ENCODE data around the gene S100A7.
A peak's percentile ranks its signal among the peaks of the same experiment; 100 is the strongest.

S100A7 gene

DNA sequence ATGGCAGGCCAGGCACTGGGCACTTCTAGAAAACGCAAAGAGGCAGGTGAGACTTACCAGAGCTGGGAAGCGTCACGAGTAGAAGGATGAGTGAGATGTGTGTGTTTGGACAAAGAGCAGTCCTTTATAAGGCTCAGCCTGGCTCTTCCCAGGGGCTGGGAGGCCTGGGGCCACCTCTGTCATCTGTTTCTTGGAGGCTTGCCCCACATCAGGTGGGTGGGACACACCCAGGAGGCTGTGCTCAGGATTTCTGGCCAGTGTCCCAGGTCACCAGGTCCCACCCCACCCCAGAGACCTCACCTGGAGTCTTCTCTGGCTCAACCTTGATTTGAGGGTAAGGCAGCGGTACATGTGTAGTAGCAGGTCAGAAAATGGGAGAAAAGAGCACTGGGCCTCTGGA is at the start of gene S100A7:
S100A7 (minus strand) TSS at position 101 of the 400 bp plus-strand sequence. CDS start 1,638 bp downstream, outside the sequence.
- DNase-seq (ENCODE audit: low spot score) (no peak), FAIRE-seq (no peak)

DNA sequence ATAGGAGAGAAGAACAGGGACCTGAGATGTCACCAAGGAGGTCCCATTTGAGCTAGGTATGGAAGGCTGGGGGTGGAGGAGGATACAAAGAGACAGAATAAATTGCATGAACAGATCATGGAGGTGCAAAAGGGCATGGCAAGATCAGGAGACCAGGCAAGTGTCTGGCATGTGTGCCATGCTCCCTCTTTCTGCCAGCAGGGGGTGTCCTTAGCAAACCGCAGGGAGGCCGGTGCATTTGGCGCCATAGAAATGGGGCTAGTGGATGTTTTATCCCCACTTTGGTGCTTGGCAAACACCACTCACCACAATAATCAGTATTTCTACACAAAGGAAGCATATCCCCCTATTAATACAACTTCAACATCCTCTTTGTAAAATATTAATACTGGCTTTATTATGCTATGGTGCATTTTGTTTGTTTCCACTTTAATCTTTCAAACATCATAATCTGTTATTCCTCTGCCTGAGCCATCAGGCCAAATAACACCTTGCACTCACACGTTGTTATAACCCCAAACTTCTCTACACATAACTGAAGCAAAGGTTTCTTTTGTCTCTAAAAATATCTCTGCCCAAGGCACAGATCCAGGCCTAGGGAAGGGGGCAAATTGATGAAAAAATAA is 49.4 kb upstream of the S100A7 start:
- peak; percentile 74 for DNase-seq (ENCODE audit: low spot score)
- FAIRE-seq: no peak

DNA sequence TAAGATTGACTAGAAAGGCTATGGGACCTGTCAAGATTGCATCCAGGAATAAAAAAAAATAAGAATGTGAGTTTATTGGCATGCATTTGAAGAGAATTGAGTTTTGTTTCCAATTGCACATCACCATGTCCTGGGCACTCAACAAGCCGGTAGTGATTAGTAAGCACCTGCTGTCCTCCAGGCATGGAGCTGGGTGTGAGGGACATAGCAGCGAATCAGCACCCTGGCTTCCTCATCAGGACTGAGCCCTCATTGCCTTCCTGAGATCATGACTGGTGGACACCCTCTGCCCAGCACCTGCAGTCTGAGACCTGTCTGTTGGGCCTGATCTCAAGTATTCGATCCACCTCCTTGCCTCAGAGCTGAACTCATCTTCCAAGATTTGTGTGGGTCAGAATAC is 48.6 kb upstream of the S100A7 start:
- FAIRE-seq: no peak
- DNase-seq (ENCODE audit: low spot score): no peak

DNA sequence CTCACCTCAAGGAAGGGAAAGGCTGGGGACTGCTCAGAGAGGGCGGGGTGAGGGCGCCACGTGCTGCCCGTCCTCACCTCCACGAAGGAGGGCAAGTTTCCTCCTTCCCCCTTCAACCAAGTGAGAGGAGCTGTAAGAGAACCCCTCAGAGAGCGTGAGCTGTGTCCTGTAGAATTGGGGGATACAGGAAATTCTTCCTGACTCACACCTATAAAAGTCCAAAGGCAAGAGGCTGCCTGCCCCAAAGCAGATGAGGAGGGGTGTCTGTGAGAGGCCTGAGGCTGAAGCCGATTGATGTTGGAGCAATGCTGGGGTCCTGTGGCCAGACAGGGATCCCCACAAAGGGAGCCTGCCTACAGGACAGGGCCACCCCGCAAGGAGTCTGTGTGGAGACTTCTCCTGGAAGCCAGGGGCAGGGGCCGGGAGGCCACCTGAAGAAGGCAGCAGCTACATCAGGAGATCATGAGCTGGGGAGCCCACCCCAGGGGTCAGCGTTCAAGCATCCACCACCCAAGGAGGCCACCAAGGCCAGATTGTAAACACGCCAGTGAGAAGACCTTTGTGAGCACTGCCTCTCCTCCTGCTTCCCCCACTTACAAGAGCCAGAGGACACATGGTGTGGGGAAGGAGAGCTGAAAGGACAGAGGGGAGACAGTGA is 47.6 kb upstream of the S100A7 start:
- DNase-seq (ENCODE audit: low spot score): no peak
- FAIRE-seq: no peak

DNA sequence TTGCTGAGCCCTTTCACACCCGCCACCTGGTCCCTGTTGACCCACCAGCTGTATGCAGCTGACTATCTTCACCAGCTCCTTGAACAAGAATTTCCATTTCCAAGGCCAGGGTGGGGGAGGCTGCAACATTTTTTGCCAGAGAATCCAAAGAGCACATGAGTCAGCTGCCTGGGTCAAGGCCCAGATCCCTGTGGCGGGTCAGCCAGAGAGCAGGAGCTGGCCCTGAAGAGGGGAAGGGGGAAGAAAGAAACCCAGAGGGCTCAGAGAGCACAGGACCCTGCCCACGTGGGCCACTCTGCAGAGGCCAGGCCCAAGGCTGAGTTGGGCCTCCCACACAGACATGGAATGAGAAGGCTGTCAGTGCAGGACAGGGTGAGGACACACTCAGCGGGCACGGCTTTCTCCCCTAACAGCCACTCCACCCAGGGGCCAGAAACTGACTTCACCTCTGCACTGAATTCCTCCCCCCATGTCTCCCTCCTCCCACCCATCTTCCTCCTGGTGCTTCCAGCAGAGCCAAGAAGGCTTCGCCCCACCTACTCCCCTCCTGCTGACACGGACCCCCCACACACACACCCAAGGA is 46.5 kb upstream of the S100A7 start:
- DNase-seq (ENCODE audit: low spot score) (peak; percentile 84), FAIRE-seq (no peak)

DNA sequence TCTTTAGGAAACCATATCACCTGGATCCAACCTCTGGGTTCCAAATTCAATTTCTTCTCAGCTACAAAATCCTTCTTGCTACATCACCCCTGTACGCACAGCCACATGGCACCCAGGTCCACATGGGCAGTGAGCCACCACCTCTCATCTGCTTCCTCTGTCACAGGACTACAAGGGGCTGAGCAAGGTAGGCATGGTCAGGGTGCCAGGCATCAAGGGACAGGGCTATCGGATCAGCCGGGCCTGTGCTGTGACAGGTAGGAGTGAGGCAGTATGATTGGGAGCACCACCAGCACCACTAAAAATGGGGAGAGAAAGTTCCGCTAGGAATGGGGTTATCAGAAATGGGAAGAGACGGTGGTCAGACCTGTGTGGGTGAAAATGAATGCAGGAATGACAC is 45.9 kb upstream of the S100A7 start:
- DNase-seq (ENCODE audit: low spot score) (no peak), FAIRE-seq (no peak)

DNA sequence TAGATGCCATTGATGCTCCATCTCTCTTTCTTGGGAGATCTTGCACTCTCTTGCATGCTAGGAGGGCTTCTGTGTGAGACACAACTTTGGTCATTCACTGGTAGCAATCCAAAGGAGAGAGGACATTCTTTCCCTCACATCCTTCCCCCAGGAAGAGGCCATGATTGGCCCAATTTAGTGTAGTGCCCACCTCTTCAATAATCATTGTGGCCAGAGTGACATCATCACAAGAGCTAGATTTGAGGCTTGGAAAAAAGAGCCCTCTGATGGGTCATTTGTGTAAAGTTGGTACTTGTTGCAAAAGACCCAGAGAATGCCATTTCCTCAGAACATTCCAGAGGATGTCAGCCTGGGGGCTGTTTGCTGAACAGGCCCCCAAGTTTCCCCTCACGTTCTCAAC is 45.1 kb upstream of the S100A7 start:
- DNase-seq (ENCODE audit: low spot score) (no peak), FAIRE-seq (no peak)

DNA sequence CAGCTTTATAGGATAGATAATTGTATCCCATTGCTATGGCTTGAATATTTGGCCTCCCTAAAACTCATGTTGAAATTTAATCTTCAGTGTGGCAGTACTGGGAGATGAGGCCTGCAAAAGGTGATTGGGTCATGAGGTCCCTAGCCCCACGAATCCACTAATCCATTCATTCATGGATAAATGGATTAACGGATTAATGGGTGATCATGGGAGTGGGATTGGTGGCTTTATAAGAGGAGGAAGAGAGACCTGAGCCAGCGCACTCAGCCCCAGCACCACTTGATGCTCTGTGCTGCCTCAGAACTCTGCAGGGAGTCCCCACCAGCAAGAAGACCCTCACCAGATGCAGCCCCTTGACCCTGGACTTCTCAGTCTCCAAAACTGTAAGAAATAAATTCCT is 43.3 kb upstream of the S100A7 start:
- DNase-seq (ENCODE audit: low spot score) (no peak), FAIRE-seq (no peak)

DNA sequence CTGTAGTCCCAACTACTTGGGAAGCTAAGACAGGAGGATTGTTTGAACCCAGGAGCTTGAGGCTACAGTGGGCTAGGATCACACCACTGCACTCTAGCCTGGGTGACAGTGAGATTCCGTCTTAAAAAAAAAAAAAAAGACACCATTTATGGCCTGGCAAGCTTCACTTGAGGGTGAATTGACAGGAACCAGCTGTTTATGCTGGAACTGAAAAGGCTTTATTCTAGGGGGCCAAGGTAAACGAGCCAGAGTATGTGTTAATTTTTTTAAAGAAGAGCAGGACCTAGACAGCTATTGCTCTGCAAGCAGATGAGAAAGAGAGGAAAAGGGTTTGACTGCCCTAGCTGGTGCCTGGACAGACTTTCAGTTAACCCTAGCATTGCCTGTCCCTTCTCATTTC is 38.3 kb upstream of the S100A7 start:
- DNase-seq (ENCODE audit: low spot score): no peak
- no peak for FAIRE-seq

DNA sequence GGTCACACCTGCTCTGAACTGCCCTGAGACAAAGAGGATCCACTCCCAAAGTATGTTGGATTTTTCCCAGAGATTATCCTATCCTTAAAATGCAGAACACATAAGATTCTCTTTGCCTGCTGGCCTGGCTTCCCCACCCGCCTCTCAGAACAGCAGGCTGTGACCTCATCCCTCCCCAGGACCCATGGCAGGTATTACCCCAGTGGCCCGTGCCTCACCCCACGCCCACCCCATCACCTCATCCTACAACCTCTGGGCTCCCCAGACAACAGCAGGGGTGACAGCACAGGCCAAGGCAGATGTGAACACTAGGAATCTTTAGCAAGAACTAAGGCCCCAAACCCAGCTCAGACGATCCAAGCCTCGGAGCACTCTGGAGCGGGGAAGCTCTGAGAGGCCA is 35.1 kb upstream of the S100A7 start:
- DNase-seq (ENCODE audit: low spot score) (no peak), FAIRE-seq (no peak)

DNA sequence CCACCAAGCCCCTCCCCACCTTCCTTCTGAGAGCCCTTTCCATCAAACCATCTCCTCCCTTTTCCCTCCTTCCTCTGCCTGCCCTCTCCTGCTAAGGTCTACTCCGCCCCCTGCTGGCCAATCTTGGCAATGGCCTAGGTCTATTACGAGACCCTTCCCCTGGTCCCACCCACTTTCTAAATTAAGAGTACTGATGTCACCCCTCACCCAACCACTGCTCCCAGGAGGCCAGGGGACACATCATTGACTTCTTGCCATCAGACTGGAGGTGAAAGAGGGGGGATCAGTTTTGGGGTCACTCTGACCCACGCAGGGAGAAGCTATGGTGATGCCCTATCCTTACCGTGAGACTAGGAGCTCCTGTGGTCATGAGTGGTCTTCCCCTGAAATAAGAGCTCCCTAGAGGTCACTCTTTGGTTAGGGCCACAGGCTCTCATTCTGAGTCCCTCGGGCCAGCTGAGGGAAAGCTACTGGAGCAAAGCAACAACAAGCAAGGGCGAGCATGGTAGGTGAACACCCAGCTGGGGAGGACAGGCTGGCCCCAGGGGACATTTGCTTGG is 34.6 kb upstream of the S100A7 start:
- DNase-seq (ENCODE audit: low spot score) (peak; percentile 61), FAIRE-seq (peak; percentile 20)

DNA sequence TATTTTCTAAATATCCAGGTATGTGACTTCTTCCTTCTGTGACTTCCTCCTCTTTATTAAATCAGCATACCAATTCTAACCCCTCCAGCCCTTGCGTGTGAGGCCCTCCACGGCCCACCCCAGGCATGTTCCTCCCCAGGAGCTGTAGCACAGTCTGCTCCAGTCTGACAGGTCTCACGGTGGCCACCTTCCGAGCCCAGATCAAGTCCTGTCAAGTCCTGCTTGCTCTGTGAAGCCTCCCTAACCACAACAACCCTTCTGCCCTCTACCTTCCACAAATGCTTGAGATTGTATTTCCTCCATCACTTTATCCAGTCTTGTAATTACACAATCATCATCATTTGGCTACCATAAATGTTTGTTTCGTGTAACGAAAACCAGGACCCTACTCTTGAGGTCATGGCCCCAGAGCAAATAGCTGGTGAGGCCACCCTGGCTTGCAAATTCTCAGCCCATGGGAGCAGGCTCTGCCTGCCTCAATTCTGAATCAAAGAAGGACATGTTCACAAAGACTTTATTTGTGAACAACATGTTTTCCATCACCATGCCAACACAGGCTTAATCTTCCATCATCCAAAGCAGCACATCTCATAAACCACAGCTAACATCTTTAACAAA is 33.0 kb upstream of the S100A7 start:
- DNase-seq (ENCODE audit: low spot score): no peak
- FAIRE-seq: no peak

DNA sequence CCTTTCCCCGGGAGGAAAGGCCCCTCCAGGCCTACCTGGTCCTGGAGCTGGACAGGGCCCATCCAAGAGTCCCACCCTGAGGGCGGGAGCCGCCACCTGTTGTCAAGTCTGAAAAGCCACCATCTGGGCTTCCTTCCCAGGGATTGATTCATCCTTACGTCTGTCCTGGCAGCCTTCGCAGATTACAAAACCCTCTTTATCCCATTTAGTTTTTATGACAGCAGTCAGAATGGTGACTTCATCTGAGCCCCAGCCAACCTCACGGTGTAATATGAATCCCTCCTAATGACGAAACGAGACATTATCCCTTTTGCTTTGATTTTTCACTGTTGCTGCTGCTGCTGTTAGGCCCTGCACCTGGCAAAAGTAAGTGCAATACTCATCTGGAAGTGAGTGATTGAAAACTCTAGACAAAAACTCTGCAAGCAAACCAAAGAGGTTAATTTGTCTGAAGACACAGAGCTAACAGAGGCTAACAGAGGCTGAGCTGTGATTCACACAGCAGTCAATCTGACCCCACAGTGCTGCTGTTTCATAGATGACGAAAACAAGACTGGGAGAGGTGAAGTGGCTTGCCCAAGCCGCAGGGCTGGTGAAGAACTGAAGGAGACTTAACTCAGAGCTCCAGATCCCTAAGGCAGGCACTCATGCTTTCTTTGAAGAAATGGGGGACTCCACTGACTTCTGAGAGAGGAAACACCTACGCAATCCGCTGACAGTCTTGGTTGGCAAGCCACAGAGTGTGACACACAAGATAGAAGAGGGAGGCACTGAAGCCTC is 30.0 kb upstream of the S100A7 start:
- FAIRE-seq (no peak), DNase-seq (ENCODE audit: low spot score) (peak; percentile 83)

DNA sequence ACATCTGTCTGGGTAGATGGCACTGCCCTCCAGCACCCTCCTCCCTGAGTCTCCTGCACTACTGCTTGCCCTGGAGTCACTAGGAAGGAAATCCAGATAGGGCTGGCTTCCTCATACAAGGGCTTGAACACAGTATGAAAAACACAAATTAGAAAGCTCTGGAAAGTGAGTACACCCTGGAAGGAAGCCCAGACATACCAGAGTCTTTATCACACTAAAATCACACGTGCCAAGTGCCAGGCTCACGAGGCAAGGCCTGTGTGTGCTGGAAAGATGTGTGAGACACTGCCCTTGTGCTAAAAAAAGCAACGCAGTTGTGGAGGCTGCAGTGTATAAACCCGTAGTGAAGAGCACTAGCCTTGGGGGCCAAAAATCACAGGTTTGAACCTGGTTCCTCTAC is 28.3 kb upstream of the S100A7 start:
- DNase-seq (ENCODE audit: low spot score): no peak
- FAIRE-seq: no peak

DNA sequence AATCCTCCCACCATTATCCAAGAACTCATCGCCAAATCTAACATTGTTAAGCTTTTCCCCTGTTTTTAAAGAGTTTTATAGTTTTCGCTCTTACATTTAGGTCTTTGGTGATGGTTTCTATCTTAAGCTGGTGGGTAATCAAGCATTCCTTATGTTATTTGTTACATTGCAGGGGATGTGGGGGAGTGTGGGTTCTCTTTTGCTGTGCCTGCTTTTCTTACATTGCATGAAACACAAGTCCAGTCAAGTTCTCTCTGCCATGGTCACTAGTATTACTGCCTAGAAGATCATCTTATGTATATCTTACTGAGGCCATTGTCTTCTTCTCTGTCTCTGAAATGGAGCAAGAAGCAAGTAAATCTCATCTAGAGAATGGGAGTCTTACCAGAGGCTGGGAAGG is 27.3 kb upstream of the S100A7 start:
- FAIRE-seq: no peak
- DNase-seq (ENCODE audit: low spot score): no peak

DNA sequence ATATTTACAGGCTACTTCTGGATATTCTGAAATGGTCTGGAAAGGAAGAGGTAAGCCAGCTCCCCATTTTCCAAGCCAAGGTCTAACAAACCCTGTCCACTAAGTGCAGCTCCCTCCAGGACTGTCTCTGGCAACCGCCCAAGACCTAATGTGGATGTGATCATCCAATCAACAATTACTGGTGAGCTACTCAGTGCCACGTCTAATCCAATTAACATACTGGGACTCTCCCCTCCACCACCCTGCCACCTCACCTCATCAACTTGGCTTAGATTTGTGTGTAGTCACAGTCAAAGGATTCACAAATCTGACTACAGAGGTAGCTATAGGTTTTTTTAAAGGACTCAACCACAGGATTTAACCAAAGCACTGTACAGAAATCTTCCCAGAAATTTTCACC is 25.4 kb upstream of the S100A7 start:
- DNase-seq (ENCODE audit: low spot score) (no peak), FAIRE-seq (no peak)

DNA sequence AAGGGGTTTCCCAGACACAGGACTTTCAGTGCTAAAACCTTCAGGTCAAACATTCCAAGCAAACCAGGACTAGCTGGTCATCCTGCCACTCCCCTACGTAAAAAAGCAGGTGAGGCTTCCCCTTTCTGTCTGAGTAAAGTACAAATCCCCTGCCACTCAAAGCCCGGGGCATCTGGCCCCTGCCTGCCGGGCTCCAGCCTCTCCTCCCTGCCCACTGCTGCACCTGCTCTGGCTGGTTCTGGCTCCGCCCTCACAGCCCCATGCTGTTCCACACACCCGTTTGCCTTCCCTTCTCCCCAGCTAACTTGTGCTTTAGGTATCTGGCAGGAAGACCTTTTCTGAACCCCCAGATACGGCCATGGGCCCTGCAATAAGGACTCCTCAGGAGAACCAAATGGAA is 23.3 kb upstream of the S100A7 start:
- FAIRE-seq (no peak), DNase-seq (ENCODE audit: low spot score) (no peak)

DNA sequence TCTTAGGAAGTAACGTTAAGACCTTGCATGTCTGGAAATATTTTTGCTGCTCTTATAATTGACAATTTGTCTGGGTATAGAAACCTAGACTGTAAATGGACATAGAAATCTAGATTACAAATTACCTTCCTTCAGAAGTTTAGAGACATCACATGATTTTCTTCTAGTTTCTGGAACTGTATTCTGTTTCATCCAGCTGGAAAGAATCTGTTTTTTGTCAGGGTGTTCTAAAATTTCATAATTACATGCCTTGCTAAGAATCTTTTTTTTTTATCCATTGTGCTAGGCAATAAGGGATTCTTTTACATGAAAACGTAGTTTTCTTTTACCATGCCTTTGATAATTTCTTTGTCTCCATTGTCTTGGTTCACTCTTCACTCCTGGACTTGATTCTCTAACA is 20.7 kb upstream of the S100A7 start:
- DNase-seq (ENCODE audit: low spot score) (no peak), FAIRE-seq (no peak)

DNA sequence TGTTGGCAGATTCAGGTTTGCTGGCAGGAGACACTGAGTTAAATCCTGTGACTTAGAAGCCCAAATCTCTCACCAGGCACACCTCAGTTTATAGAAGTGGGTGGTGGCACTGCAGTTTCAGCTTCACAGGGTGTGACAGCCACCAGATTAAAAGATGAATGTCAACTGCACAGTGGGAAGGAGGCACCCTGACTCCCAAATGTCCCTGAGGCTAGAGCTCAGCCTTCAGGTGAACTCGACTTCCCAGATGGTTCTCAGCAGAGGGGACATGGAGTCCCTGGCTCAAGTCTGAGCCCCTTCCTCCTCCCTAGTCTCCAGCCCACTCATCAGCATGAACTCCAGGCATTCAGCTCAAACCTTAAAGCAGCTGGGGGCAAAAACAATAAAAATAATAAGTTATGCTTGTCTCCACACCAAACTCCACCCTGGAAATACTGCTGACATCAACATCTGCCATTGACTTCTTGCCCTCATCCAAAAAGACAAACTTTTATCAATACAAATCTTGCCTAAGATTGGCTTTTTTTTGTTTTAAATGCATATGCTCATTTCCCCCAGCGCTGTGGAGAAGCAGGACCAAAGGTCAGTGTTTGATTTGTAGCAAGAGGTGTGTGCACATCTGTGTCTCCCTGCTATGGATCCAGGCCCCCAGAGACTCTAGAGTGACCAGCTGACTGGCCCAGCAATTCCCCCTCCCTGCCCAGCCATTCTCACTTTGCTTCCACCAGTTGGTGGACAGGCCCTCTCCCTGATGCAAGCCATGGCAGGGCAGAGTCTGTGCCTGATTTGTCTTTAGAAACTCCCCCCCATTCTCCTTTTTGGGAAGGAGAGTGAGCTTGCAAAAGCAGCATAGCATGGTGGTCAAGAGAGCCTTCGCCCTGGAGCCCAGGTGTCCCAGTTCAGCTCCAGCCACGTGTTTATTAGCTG is 18.5 kb upstream of the S100A7 start:
- peak; percentile 53 for FAIRE-seq
- DNase-seq (ENCODE audit: low spot score): no peak

DNA sequence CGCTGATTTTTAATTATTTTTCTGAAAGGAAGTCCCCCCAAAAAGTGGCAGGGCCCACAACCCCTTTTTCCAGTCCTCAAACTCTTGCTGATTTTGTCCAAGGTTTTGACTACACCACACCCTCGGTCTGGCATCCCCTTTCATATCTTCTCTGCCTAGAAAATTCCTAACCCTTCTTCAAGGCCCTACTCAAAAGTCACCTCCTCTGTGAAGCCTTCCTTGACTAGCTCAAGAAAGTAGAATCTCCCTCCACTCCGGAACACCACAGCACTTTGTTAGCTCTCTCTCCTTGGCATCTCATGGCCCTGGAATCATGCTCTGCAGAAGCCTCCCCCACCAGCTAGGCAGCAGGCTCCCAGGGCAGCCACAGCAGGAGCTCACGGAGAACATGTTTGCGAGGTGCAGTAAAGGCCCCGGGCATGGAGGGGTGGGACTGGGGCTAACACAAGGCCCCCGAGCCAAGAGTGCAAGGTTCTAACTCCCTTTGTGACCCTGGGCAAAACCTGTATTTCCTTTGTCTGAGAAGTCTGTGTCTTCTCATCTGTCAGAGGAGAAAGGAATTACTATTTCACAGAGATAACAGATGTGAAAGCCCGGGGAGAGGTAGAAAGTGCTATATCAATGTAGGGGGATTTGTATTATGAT is 17.7 kb upstream of the S100A7 start:
- FAIRE-seq: no peak
- no peak for DNase-seq (ENCODE audit: low spot score)

All from urothelium cell line (cell line).